Measurements from ENCODE around the gene DNHD1. TPM values are rescaled to one million over a fixed set of nuclear protein-coding genes. Genes with fewer than 3 reads are reported as not detected.

Gene DNHD1
- total RNA-seq, 1 experiment from 2014 or later = 10.6 TPM

GRCh38 chr11:6568191-6568918 is 71.3 kb downstream of the DNHD1 start:
- ChIA-PET CTCF (interaction anchor here (0.7 kb wide), 1 partner anchor 1636 kb away, joined by 6 read pairs; no protein-coding TSS in a partner anchor), POLR2A (no interaction called here)
- H3K27ac ChIP-seq (ENCODE audit: low read length) = no peak overlapping the region
- H3K9me3 ChIP-seq (ENCODE audit: control insufficient read depth, insufficient read depth, low read depth, low read length) = no peaks in the 10 kb centered on the region
- in situ Hi-C loops (cut with HindIII; ENCODE audit: low pct_unique_long_range_greater_than_20kb, low sequenced_read_pairs) = no loop called here
- no TSS peak for BruUV-seq (replicated peaks)
- DNase-seq (ENCODE audit: low read depth, low spot score) = no peak
- no peaks in the 10 kb centered on the region for H3K27me3 ChIP-seq (ENCODE audit: control insufficient read depth, insufficient read depth, low read length)
- intact Hi-C loops (cut with micrococcal nuclease; ENCODE audit: unreplicated experiment) = loop anchor here (10.0 kb wide), 1 partner anchor 726 kb away; no protein-coding TSS in a partner anchor
- 0 out of 2 replicates have a peak, but pooled peaks have one; percentile 25 for ATAC-seq
- no peak for TF ChIP-seq CTCF (IDR thresholded peaks at IDR 0.05)
- no peak overlapping the region for H3K4me3 ChIP-seq (ENCODE audit: low read depth in 2 of 2, low read length in 2 of 2)
- H3K36me3 ChIP-seq (ENCODE audit: control insufficient read depth, insufficient read depth, low read length) = no peaks in the 10 kb centered on the region
- H3K4me1 ChIP-seq (ENCODE audit: control insufficient read depth, insufficient read depth, low read length) = no peaks in the 10 kb centered on the region

GRCh38 chr11:6569706-6570105 is 72.6 kb downstream of the DNHD1 start:
- Histone ChIP-seq H3K4me3 (ENCODE audit: low read depth in 2 of 2, low read length in 2 of 2) (no peak overlapping the region), H3K9me3 (ENCODE audit: control insufficient read depth, insufficient read depth, low read depth, low read length) (no peaks in the 10 kb centered on the region), H3K27me3 (ENCODE audit: control insufficient read depth, insufficient read depth, low read length) (no peaks in the 10 kb centered on the region), H3K27ac (ENCODE audit: low read length) (no peak overlapping the region), H3K36me3 (ENCODE audit: control insufficient read depth, insufficient read depth, low read length) (no peaks in the 10 kb centered on the region), H3K4me1 (ENCODE audit: control insufficient read depth, insufficient read depth, low read length) (no peaks in the 10 kb centered on the region)
- intact Hi-C loops (cut with micrococcal nuclease; ENCODE audit: unreplicated experiment) = loop anchor here (10.0 kb wide), 1 partner anchor 725 kb away; no protein-coding TSS in a partner anchor
- TF ChIP-seq TCF7L2 (IDR thresholded peaks at IDR 0.05; ENCODE audit: low read depth, low read length) (no peak), CTCF (IDR thresholded peaks at IDR 0.05) (no peak), SIN3A (IDR thresholded peaks at IDR 0.05; ENCODE audit: borderline replicate concordance, insufficient read depth, low read depth, low read length) (no peak), POLR2AphosphoS5 (IDR thresholded peaks at IDR 0.05; ENCODE audit: low read depth, low read length) (no peak), REST (IDR thresholded peaks at IDR 0.05; ENCODE audit: insufficient read depth in 1 of 2, low read depth in 2 of 2, low read length in 1 of 2) (no peak)
- DNase-seq (ENCODE audit: low read depth, low spot score) = no peak
- no TSS peak for BruUV-seq (replicated peaks)
- POLR2A ChIA-PET = no interaction called here
- in situ Hi-C loops (cut with HindIII; ENCODE audit: low pct_unique_long_range_greater_than_20kb, low sequenced_read_pairs) = no loop called here
- no peak for ATAC-seq
- CTCF ChIA-PET = no interaction called here

Measured in Panc1 (cell line).